Neural crest cell (in vitro differentiated cells): ENCODE results near the gene GADD45A. TPM values are rescaled to one million over a fixed set of nuclear protein-coding genes. Genes with fewer than 3 reads are reported as not detected.

ENCODE experiments used
- DNase-seq: peaks from one replicate; pipeline ENCODE4 v3.0.0; 2021; ENCODE audit warnings: low read depth, mixed read lengths, low spot score
- H3K27ac Mint-ChIP-seq: one replicate; pipeline ENCODE4 v1.8.0; 2021; ENCODE audit warnings: mild to moderate bottlenecking, mixed read lengths; ENCODE audit not compliant: unreplicated experiment
- H3K27me3 Mint-ChIP-seq: 2 replicates; pipeline ENCODE4 v1.8.0; 2021; ENCODE audit warnings: low read depth, mild to moderate bottlenecking, mixed read lengths
- H3K36me3 Mint-ChIP-seq: 2 replicates; pipeline ENCODE4 v1.8.0; 2021; ENCODE audit warnings: low read depth, mild to moderate bottlenecking, mixed read lengths
- H3K4me1 Mint-ChIP-seq: 2 replicates; pipeline ENCODE4 v1.8.0; 2021; ENCODE audit warnings: mixed read lengths
- H3K4me3 Mint-ChIP-seq: one replicate; pipeline ENCODE4 v1.8.0; 2021; ENCODE audit warnings: mild to moderate bottlenecking, mixed read lengths
- H3K9me3 Mint-ChIP-seq: 2 replicates; pipeline ENCODE4 v1.8.0; 2021; ENCODE audit warnings: mixed read lengths
- total RNA-seq: library from RNA; stranded (reverse); gene quantifications from 2 replicates; pipeline ENCODE4 v1.2.1, GENCODE V29; 2021
- TF ChIP-seq, protein P1 (sequence below): fragments of 200-600 bp; sonication (generic); conservative IDR thresholded peaks from 2 replicates; pipeline ENCODE4 v1.5.0; 2021; ENCODE audit warnings: antibody characterized with exemption, mild to moderate bottlenecking

GADD45A gene
- total RNA-seq, 1 donor from 2014 or later = 17.8 TPM

DNA sequence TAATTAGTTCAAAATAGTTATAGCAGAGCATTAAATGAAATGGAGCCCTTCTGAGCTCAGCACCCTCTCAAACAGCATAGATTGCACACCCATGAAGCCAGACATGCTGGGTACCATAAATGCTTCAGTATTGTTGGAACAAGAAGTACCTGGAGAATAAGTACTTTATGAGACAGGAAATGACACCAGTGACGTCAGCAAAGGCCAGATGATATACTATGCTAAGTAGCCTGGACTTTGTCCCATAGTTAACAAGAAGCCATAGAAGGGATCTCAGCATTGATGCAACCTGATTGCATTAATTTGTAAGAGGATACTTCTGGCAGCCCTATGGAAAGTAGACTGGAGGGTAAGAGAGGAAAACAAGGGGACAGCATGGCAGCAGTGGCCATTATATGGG, 16.3 kb upstream of the GADD45A start:
- Mint-ChIP-seq H3K9me3 (peaks cover 2% of the 10 kb centered on the region), H3K27ac (no peak overlapping the region)
- no peak for DNase-seq

DNA sequence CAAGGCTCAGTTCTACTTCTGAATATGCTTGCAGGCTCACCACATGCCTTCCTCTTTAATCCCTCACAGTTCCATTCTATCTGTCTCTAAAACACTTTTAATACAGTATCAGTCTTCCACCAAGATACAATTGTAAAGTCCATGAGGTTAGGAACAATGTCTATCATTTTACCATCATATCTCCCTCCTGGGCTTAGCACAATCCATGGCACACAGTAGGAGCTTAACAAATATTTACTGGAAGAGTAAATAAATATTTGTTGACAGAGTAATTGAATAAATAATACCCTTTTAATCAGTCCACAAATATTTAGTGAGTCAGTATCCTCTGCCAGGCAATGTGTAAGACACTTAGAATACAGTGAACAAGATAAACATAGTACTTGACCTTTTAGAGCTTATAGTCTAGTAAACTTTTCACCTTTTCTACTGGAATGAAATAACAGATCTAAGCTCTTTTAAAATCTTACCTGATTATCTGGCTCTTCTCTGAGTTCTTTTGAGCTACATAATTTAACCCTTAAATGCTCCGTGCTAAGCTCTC, 12.7 kb upstream of the GADD45A start:
- no peak overlapping the region for H3K4me3 Mint-ChIP-seq
- no peak overlapping the region for H3K27ac Mint-ChIP-seq
- no peak for DNase-seq
- no peaks in the 10 kb centered on the region for H3K9me3 Mint-ChIP-seq
- peaks cover 8% of the 10 kb centered on the region for H3K4me1 Mint-ChIP-seq
- peaks cover 6% of the 10 kb centered on the region for H3K27me3 Mint-ChIP-seq
- TF ChIP-seq, protein P1, sequence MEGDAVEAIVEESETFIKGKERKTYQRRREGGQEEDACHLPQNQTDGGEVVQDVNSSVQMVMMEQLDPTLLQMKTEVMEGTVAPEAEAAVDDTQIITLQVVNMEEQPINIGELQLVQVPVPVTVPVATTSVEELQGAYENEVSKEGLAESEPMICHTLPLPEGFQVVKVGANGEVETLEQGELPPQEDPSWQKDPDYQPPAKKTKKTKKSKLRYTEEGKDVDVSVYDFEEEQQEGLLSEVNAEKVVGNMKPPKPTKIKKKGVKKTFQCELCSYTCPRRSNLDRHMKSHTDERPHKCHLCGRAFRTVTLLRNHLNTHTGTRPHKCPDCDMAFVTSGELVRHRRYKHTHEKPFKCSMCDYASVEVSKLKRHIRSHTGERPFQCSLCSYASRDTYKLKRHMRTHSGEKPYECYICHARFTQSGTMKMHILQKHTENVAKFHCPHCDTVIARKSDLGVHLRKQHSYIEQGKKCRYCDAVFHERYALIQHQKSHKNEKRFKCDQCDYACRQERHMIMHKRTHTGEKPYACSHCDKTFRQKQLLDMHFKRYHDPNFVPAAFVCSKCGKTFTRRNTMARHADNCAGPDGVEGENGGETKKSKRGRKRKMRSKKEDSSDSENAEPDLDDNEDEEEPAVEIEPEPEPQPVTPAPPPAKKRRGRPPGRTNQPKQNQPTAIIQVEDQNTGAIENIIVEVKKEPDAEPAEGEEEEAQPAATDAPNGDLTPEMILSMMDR = no peak
- no peaks in the 10 kb centered on the region for H3K36me3 Mint-ChIP-seq

More for the DNA sequence above, 16.3 kb upstream of the GADD45A start:
- Mint-ChIP-seq H3K36me3 (no peaks in the 10 kb centered on the region), H3K4me1 (peaks cover 4% of the 10 kb centered on the region), H3K4me3 (no peak overlapping the region), H3K27me3 (peaks cover 6% of the 10 kb centered on the region)
- TF ChIP-seq, protein P1 = no peak

DNA sequence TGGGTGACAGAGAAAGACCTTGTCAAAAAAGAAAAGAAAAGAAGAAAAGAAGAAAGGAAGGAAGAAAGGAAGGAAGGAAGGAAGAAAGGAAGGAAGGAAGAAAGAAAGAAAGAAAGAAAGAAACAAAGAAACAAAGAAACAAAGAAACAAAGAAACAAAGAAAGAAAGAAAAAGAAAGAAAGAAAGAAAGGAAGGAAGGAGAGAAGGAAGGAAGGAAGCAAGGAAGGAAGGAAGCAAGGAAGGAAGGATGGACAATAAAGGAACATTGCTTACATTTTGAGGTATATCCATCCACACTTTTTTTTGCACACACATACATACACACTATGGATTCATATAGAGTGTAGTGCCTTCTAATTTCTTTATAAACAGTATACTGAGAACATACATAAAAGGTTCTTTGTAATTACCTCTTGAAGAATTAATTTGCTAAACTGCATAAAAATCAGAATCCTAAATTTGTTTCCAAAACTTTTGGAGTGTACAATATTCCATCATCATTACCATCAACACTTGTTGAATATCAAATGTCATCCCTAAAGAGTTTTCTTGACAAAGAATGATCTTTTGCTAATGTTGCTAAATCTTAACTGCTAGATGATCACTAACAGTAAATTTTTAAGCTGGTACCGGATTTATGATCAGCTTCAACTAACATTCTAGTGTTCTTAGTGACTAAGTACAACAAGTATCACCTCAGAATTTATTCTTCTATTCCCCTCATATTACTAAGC, 11.4 kb upstream of the GADD45A start:
- H3K27ac Mint-ChIP-seq = no peak overlapping the region
- H3K4me1 Mint-ChIP-seq = peaks cover 8% of the 10 kb centered on the region
- DNase-seq = no peak
- H3K4me3 Mint-ChIP-seq = no peak overlapping the region
- no peaks in the 10 kb centered on the region for H3K9me3 Mint-ChIP-seq
- peaks cover 6% of the 10 kb centered on the region for H3K27me3 Mint-ChIP-seq
- TF ChIP-seq, protein P1 = no peak
- H3K36me3 Mint-ChIP-seq = no peaks in the 10 kb centered on the region

- Mint-ChIP-seq H3K4me1 (peaks cover 8% of the 10 kb centered on the region), H3K36me3 (no peaks in the 10 kb centered on the region), H3K4me3 (no peak overlapping the region), H3K27me3 (peaks cover 6% of the 10 kb centered on the region), H3K27ac (no peak overlapping the region), H3K9me3 (no peaks in the 10 kb centered on the region)
- DNase-seq = no peak
- TF ChIP-seq, protein P1 = no peak
Measured at GRCh38 chr1:67674260-67675011, 10.6 kb upstream of the GADD45A start.

GRCh38 chr1:67675800-67676199, 9.2 kb upstream of the GADD45A start:
- Mint-ChIP-seq H3K27me3 (peaks cover 1% of the 10 kb centered on the region), H3K4me1 (peaks cover 8% of the 10 kb centered on the region), H3K4me3 (no peak overlapping the region), H3K9me3 (no peaks in the 10 kb centered on the region), H3K27ac (no peak overlapping the region), H3K36me3 (no peaks in the 10 kb centered on the region)
- TF ChIP-seq, protein P1 = no peak
- DNase-seq = no peak
